Mesenteric fat pad (tissue), 1 donor: ENCODE measurements around the gene MAPK12. TPM values are rescaled to one million over a fixed set of nuclear protein-coding genes. Genes with fewer than 3 reads are reported as not detected.

Experiments used
- DNase-seq: peaks from one replicate; pipeline ENCODE4 v3.0.0-alpha.2; 2020; ENCODE audit warnings: low spot score
- total RNA-seq: library from RNA; stranded (reverse); fragmentation: NEBNext Ultra II Directional; extraction: Animal tissue kit (Norgen Biotek cat#: 25700); gene quantifications from one replicate; pipeline ENCODE4 v1.2.1, GENCODE V29; 2021
- donor health status: DM: yes; HTN: yes; CAD: no.

MAPK12 gene
- total RNA-seq, 1 donor from 2014 or later = 20.0 TPM

- DNase-seq = no peak
Observed at GRCh38 chr22:50269573-50269969, 8.1 kb upstream of the MAPK12 start.

GRCh38 chr22:50268655-50269113 lies 7.2 kb upstream of the MAPK12 start:
- DNase-seq = no peak

DNA sequence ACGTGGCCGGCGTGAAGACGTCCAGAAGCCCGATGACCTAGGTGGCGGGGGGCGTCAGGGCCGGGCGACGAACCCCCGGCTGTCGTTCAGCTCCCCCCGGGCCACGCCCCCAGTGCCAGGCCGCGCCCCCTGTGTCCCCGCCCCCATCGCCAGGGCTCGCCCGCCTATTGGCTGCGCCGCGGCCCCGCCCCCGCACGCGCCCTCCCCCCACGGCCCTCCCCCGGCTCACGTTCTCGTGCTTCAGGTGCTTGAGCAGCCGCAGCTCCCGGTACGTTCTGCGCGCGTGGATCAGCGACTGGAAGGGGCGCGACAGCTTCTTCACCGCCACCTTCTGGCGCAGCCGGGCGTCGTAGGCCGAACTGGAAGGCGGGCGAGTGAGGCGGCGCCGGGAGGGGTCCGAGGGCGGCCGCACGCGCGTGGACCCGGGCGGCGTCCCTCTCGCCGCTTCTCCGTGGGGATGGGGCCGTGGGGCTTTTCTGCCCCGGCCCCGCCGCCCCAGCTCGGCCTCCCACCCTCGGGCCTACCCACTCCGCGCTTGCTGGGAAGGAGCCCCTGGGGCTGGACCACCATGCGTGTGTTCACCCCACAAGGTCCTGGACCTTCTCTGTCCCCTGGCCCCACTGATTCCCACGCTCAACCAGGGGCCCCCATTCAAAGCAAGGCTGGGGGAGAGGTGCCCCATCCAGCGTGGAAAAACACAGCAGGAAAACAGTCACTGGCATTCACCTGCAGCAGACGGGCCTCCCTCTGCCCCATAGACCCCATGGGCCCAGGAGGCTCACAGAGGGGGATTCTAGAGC lies 6.3 kb upstream of the MAPK12 start:
- DNase-seq = no peak

DNA sequence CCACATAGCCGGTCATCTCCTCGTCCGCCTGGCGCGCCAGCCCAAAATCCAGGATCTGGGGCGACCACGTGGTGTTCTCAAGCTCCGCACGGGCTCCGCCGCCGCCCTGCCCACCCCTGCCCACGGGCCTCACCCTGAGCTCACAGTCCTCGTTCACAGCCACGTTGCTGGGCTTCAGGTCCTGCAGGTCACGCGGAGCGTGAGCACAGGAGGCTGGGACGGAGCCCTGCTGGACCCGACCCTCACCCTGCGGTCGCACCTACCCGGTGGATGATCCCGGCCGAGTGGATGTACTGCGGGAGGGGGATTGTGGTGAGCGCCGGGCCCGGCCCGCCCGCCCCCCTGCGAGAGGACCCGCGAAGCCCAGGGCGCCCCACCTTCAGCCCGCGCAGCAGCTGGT lies 5.5 kb upstream of the MAPK12 start:
- no peak for DNase-seq

- no peak for DNase-seq
Observed at GRCh38 chr22:50264946-50265669, 3.6 kb upstream of the MAPK12 start.

- DNase-seq = no peak
Observed at GRCh38 chr22:50264104-50264745, 2.7 kb upstream of the MAPK12 start.

DNA sequence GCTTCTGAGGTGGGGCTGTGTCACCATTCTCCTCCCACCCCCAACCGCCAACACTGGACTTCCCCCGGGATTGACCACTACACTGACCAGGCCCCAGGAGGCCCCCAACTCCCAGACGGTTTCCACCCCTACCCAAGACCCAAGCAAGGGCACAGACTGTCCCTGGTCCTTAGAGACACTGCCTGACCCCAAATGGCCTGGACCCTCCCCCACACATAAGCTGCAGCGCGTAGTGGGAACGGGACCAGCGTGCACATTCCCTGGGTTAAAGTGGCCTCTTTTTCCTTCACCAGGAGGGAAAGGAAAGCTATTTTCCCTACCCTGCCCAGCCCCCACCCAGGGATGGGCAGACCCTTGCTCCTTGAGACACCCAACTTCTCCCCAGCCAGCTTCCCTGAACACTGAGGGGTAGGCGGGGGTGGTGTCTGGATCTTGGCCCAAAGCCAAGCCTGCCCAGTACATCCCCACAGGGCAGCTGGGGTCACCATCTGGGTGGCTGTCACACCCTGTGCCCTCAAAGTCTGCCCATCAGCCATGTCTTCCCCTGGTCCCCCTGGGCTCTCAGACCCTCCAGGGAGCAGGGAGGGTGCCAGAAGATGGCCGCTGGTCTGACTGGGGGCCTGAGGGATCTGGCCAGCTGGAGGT lies 1.6 kb upstream of the MAPK12 start:
- no peak for DNase-seq

DNA sequence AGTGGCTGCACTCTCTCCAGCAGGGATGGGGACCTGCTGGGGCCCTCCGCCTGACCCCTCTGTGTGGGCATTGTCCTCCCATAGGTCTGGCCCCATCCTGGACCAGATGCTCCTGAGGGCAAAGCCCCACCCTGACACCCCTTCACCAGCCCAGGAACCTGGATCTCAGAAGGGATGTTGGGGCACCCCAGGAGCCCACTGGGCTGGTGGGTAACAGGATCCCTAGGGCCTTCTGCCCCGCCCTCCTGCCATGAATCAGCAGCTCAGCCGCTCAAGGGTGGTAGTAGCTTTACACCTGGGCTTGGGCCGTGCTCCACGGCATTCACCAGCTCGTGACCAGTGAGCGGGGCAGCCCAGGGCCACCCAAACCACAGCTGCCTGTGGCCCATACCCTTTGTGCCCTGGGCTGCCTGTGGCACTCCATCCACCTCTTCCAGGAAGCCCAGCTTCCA lies 1.0 kb upstream of the MAPK12 start:
- no peak for DNase-seq

DNA sequence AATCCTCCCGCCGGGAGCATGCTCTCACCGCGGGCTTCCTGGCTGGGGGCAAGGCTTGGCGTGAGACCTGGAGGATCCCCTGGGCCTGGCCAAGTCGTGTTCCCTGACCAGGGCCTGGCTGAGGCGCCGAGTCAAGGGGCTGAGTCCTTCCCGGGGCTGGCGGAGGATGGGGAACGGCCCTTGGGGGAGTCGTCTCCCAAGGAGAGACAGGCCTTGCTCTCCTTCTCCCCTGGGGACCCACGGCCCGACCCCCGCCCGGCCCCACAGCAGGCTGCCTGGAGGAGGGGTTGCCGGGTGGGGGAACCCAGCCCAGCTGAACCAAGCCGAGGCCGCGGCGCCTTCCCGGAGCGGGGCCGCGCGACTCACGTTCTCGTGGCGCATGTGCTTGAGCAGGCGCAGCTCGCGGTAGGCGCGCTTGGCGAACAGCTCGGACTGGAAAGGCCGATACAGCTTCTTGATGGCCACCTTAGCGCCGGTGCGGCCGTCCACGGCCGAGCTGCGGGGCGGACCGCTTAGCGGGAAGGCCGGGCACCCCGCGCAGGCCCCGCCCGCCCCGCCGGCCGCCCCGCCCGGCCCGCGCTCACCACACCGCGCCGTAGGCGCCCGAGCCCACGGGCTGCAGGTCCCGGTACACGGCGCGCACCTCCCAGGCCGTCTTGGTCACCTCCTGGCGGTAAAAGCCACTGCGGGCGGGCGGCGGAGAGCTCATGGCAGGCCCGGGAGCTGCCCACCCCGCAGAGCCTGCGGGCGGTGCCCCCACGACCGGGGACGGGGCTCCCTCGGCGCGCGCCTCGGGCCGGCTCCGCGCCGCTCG lies 475 bp downstream of the MAPK12 start:
- no peak for DNase-seq

DNA sequence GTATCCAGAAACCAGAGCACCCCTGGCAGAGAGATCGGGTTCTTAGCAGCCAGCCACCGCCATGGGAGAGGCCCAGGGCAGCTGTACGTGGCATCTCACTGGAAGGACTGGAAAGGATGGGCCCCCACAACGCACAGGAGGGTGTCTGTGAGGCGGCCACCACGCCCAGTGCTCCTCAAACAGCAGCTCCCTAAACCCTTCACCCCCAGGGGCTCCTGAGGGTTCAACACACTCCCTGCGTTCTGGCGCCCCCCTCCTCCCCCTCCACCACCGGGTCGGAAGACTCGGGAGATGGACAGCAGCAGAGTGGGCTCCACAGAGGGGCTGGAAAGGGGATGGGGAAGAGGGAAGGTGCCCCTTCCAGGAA lies 1.1 kb downstream of the MAPK12 start:
- DNase-seq = no peak

DNA sequence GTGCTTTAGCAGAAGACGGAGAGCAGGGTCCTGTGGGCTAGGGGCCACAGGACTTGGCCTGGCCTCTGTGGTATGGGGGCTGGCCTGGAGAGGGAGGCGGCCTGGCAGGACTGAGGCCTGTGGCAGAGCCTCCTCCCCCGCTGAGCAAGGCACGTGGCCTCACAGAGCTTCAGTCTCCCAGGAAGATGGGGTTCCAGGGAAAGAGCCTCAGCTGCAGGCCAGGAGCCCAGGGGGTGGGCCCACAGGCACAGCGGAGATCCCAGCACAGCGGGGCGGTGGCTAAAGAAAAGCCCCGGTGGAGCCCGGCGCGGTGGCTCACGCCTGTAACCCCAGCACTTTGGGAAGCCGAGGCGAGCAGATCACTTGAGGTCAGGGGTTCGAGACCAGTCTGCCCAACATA lies 2.2 kb downstream of the MAPK12 start:
- DNase-seq = no peak

DNA sequence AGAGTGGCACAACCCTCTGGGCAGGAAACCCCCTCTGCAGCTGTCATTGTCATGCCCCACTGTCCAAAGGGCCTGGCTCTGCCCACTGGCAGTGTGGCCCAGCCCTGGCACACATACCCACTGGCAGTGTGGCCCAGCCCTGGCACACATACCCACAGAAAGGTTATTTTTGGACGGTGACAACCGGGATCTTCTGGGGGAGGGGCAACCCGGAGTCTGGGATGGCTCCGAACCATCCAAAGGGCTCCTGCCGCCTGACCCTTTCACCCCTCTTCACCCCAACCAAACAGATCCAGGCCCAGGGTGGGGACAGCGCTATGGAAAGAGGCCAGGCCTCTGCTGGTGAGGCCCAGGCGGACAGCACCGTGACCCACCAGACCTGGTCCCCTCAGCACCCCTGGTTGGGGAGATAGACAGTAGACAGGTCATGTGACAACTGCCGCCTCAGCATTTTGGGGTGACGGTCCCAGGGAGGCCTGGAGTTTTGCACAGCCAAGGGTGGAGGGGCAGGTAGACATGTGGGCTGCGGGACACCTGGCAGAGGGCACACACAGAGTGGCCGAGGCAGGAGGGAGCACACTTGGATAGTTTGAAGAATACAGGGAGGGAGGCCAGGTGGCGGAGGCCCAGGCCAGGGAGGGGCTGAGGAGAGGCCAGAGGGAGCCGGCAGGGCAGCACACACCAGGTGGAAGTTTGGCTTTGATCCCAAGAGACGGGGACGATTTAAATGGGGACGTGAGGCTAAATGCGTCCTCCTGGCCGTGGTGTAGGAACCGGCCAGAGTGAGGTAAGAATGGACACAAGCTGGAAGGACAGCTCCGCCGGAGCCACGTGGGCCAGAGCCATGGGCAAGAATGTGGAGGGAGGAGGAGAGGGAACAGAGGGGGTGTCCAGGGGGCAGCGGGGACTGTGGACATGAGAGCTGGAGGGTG lies 2.9 kb downstream of the MAPK12 start:
- DNase-seq = no peak

GRCh38 chr22:50257451-50258360 lies 3.8 kb downstream of the MAPK12 start:
- no peak for DNase-seq

DNA sequence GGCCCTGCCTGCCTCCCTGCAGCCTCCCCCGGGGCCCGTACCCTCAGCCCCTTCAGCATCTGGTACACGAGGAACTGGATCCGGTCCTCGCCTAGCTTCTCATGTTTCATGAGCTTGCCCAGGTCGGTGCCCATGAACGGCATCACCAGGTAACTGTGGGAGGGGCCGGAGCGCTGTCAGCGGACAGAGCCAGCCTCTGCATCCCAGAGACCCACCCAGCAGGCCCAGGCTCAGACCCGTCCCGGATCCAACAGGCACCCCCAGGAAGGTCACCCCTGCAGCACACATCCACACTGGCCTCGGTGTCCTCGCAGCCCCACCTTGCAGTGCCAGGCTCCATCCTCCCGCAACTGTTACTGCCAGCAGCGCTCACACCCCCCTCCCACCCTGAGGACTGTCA lies 4.4 kb downstream of the MAPK12 start:
- DNase-seq = no peak

DNA sequence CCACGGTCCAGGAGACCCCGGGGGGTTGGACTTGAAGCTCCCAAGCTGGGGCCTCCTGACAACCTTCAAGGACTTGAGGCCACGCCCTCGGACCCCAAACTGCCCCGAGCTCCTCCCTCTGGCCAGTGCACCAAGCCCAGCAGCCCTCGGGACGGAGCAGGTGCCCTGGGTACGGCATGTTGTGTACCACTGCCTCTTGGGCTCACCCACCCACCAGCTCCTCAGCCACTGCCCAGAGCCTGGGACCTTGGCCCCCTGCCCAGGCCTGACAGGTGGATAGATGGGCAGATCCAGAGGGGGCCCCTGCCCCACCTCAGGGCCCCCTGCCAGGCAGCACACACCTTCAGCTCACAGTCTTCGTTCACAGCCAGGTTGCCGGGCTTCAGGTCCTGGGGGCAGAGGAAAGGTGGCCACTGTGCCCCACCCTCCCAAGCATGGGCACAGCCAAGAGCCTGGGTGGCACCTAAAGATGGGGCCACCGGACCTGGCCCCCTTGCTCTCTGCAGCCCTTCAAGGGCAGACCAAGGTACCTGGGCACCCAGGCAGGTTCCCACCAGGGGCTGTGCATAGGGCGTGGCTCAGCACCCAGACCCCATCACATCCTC lies 5.1 kb downstream of the MAPK12 start:
- no peak for DNase-seq

DNA sequence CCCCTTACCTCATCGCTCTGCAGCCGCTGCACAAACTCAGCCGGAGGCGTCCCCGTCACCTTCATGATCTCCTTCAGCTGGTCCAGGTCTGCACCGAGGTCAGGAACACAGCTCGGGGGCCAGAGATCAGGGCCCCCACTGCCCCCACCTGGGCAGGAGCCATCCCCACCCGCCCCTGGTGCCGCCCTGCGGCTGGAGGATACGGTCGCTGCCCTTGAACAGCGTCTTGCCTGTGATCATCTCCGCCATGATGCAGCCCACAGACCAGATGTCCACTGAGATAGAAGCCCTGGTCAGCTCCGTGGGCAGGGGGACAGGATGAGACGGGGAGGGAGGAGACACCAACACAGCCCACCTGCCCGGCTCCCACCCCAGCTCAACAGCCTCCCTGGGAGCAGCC lies 5.9 kb downstream of the MAPK12 start:
- no peak for DNase-seq

- no peak for DNase-seq
Observed at GRCh38 chr22:50255099-50255498, 6.4 kb downstream of the MAPK12 start.

GRCh38 chr22:50253941-50254340 lies 7.5 kb downstream of the MAPK12 start:
- no peak for DNase-seq
